Neural cell (in vitro differentiated cells): ENCODE measurements around the gene SLC25A45.

Source experiments
- CTCF ChIP-seq: fragments of 450-650 bp; IDR thresholded peaks from 2 replicates; pipeline ENCODE4 v1.5.1; 2014; ENCODE audit warnings: antibody characterized with exemption, mild to moderate bottlenecking, moderate library complexity; ENCODE audit not compliant: poor library complexity, severe bottlenecking
- EP300 ChIP-seq: fragments of 450-650 bp; conservative IDR thresholded peaks from 2 replicates; pipeline ENCODE4 v1.6.1; 2014; ENCODE audit warnings: antibody characterized with exemption, mild to moderate bottlenecking, moderate library complexity; ENCODE audit not compliant: poor library complexity, severe bottlenecking
- EZH2 ChIP-seq: fragments of 200-600, 300-800 bp; shearing (Covaris generic), sonication (generic); IDR thresholded peaks from 2 replicates; pipeline ENCODE4 v1.6.1; 2014; ENCODE audit warnings: antibody characterized with exemption, low read length, borderline replicate concordance, mild to moderate bottlenecking; ENCODE audit not compliant: insufficient read depth, poor library complexity, severe bottlenecking
- POLR2AphosphoS5 ChIP-seq: IDR thresholded peaks from 2 replicates; pipeline ENCODE4 v1.6.1; 2012
- RAD21 ChIP-seq: fragments of 450-650 bp; conservative IDR thresholded peaks from 2 replicates; pipeline ENCODE4 v1.6.1; 2014; ENCODE audit warnings: antibody characterized with exemption, mild to moderate bottlenecking, moderate library complexity
- SMC3 ChIP-seq: fragments of 450-650 bp; conservative IDR thresholded peaks from 2 replicates; pipeline ENCODE4 v1.6.1; 2014; ENCODE audit warnings: antibody characterized with exemption, mild to moderate bottlenecking, moderate library complexity; ENCODE audit not compliant: poor library complexity
- TF ChIP-seq, protein P1 (sequence below): IDR thresholded peaks from 2 replicates; pipeline ENCODE4 v1.6.1; 2012; ENCODE audit warnings: borderline replicate concordance

DNA sequence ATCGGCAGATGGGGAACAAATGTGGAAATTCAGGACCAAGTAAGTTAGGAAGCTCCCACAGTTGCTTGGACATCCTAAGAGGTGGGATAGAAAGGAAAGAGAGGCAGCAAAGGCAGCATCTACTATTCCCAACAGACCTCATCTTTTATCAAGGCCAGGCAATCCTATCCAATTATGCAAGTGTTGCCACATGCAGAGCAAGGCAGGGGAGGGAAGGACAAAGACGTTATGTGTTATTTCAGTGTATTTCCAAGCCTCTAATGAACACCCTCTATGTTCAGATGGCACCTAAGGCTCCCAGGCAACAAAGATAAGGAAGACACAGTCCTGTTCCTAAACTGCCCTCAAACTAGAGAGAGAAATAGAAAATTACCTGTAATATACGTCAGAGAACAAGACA, 18.7 kb downstream of the SLC25A45 start:
- TF ChIP-seq CTCF (no peak), POLR2AphosphoS5 (no peak), RAD21 (no peak), EP300 (no peak), SMC3 (no peak), EZH2 (no peak)
- TF ChIP-seq, protein P1, sequence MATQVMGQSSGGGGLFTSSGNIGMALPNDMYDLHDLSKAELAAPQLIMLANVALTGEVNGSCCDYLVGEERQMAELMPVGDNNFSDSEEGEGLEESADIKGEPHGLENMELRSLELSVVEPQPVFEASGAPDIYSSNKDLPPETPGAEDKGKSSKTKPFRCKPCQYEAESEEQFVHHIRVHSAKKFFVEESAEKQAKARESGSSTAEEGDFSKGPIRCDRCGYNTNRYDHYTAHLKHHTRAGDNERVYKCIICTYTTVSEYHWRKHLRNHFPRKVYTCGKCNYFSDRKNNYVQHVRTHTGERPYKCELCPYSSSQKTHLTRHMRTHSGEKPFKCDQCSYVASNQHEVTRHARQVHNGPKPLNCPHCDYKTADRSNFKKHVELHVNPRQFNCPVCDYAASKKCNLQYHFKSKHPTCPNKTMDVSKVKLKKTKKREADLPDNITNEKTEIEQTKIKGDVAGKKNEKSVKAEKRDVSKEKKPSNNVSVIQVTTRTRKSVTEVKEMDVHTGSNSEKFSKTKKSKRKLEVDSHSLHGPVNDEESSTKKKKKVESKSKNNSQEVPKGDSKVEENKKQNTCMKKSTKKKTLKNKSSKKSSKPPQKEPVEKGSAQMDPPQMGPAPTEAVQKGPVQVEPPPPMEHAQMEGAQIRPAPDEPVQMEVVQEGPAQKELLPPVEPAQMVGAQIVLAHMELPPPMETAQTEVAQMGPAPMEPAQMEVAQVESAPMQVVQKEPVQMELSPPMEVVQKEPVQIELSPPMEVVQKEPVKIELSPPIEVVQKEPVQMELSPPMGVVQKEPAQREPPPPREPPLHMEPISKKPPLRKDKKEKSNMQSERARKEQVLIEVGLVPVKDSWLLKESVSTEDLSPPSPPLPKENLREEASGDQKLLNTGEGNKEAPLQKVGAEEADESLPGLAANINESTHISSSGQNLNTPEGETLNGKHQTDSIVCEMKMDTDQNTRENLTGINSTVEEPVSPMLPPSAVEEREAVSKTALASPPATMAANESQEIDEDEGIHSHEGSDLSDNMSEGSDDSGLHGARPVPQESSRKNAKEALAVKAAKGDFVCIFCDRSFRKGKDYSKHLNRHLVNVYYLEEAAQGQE: no peak
